Testis (tissue), 2 donors: Measurements from ENCODE around the gene CARHSP1.

Experiments
- CTCF ChIP-seq, 3 experiments: fragments of 450-650 bp in 2 of 3; fragments of 200-600 bp in 1 of 3; sonication (generic) in 1 of 3; IDR thresholded peaks; one replicate each; pipeline ENCODE4 v1.5.1; 2016 to 2019; ENCODE audit warnings: antibody characterized with exemption in 3 of 3, mild to moderate bottlenecking in 2 of 3, moderate library complexity in 1 of 3
- POLR2A ChIP-seq: fragments of 450-650 bp; IDR thresholded peaks from one replicate; pipeline ENCODE4 v1.6.1; 2017; ENCODE audit warnings: antibody characterized with exemption, mild to moderate bottlenecking, moderate library complexity

GRCh38 chr16:8807189-8807588 lies 61.6 kb downstream of the CARHSP1 start:
- no peak for TF ChIP-seq POLR2A
- no peak for TF ChIP-seq CTCF (IDR thresholded peaks at IDR 0.05)
